AG04450 (cell line): Measurements from ENCODE around the gene FAIM2. TPM values are rescaled to one million over a fixed set of nuclear protein-coding genes. Genes with fewer than 3 reads are reported as not detected.

Source experiments
- CTCF ChIA-PET: fragments of 300-600, 350-600 bp; formaldehyde crosslinking; extraction: SDS; loops from one replicate; lab custom pipeline; 2022; ENCODE audit warnings: antibody characterized with exemption, inconsistent platforms; lab: Charles Lee
- POLR2A ChIA-PET: fragments of 350-600 bp; formaldehyde crosslinking; extraction: SDS; loops from one replicate; lab custom pipeline; 2021; ENCODE audit warnings: antibody characterized with exemption, inconsistent platforms; lab: Yijun Ruan, JAX
- DNase-seq: peaks from one replicate; pipeline ENCODE4 v3.0.0-alpha.2; 2011; ENCODE audit warnings: low read depth, low spot score
- H3K27ac ChIP-seq: one replicate; pipeline ENCODE4 v1.5.1; 2012; ENCODE audit warnings: low read depth, low read length, control low read depth
- H3K27me3 ChIP-seq: one replicate; pipeline ENCODE4 v1.6.0; 2012; ENCODE audit warnings: low read length; ENCODE audit not compliant: control insufficient read depth, insufficient read depth
- H3K4me3 ChIP-seq: 2 replicates; pipeline ENCODE4 v1.5.1; 2011; ENCODE audit warnings: mild to moderate bottlenecking, low read depth, low read length, control low read depth
- H3K9me3 ChIP-seq: 2 replicates; pipeline ENCODE4 v1.5.1; 2012; ENCODE audit warnings: low read length; ENCODE audit not compliant: control insufficient read depth, insufficient read depth
- CTCF ChIP-seq: IDR thresholded peaks from 2 replicates; pipeline ENCODE4 v1.5.1; 2011; ENCODE audit warnings: low read depth, low read length, control low read depth, inconsistent platforms
- polyA plus RNA-seq: library from polyadenylated mRNA; depleted of rRNA; stranded (reverse); fragments of >200 nt; gene quantifications from 2 replicates; pipeline ENCODE4 v1.2.3, GENCODE V29; 2011

FAIM2 gene
- polyA plus RNA-seq, 1 experiment = 5.9 TPM

GRCh38 chr12:49950273-49951251 is 46.9 kb upstream of the FAIM2 start, which contains the start of gene AQP2:
Gene AQP2, plus strand, starts transcription at chr12:49950737. Its CDS starts 94 bp downstream, at chr12:49950831.
- Histone ChIP-seq H3K9me3 (peaks cover 2% of the 10 kb centered on the region; the same call in 1 of the 2 replicates), H3K27ac (no peak within 1 kb of the TSS), H3K27me3 (peaks cover 47% of the 10 kb centered on the region), H3K4me3 (no peak within 1 kb of the TSS)
- POLR2A ChIA-PET = no interaction called here
- no peak for DNase-seq
- CTCF ChIA-PET = interaction anchor here (0.6 kb wide), 2 partner anchors 17 to 224 kb away, joined by 3 to 5 read pairs; no protein-coding TSS in a partner anchor
- no peak for TF ChIP-seq CTCF

GRCh38 chr12:49949866-49950265 is 46.2 kb upstream of the FAIM2 start:
- CTCF ChIA-PET = interaction anchor here (0.6 kb wide), 2 partner anchors 17 to 223 kb away, joined by 3 to 5 read pairs; no protein-coding TSS in a partner anchor
- no peak overlapping the region for H3K4me3 ChIP-seq
- no peak for DNase-seq
- no peak for TF ChIP-seq CTCF
- H3K27ac ChIP-seq = no peak overlapping the region
- peaks cover 40% of the 10 kb centered on the region for H3K27me3 ChIP-seq
- POLR2A ChIA-PET = no interaction called here
- no peaks in the 10 kb centered on the region for H3K9me3 ChIP-seq

- ChIA-PET CTCF (interaction anchor here (1.1 kb wide), 1 partner anchor 18 kb away, joined by 3 read pairs; no protein-coding TSS in a partner anchor), POLR2A (no interaction called here)
- no peak for TF ChIP-seq CTCF
- no peak for DNase-seq
- Histone ChIP-seq H3K27ac (no peak overlapping the region), H3K9me3 (no peaks in the 10 kb centered on the region), H3K27me3 (peaks cover 33% of the 10 kb centered on the region), H3K4me3 (no peak overlapping the region)
These were observed 45.5 kb upstream of the FAIM2 start for GRCh38 chr12:49948866-49949845.

GRCh38 chr12:49947593-49948226 is 44.0 kb upstream of the FAIM2 start:
- no peak for TF ChIP-seq CTCF
- CTCF ChIA-PET = interaction anchor here (0.7 to 1.0 kb wide), 3 partner anchors 15 to 123 kb away, joined by 3 to 4 read pairs (median 4); no protein-coding TSS in a partner anchor
- Histone ChIP-seq H3K9me3 (no peaks in the 10 kb centered on the region), H3K4me3 (no peak overlapping the region), H3K27me3 (peaks cover 27% of the 10 kb centered on the region), H3K27ac (no peak overlapping the region)
- POLR2A ChIA-PET = no interaction called here
- DNase-seq = no peak
